Activated CD4-positive, alpha-beta T cell treated with anti-CD3 and anti-CD28 coated beads, Interleukin-2, amount 10 ng/mL, durations not matched to agents 24 days and 14 days (primary cell): ENCODE measurements around the gene KRT13. TPM values are rescaled to one million over a fixed set of nuclear protein-coding genes. Genes with fewer than 3 reads are reported as not detected.

ENCODE experiments used
- DNase-seq: peaks from one replicate; pipeline ENCODE4 v3.0.0; 2022
- H3K27ac Mint-ChIP-seq: one replicate; pipeline ENCODE4 v1.8.0; 2022; ENCODE audit warnings: mild to moderate bottlenecking, mixed read lengths
- H3K27me3 Mint-ChIP-seq: one replicate; pipeline ENCODE4 v1.8.0; 2022; ENCODE audit warnings: mixed read lengths
- H3K36me3 Mint-ChIP-seq: one replicate; pipeline ENCODE4 v1.8.0; 2022; ENCODE audit warnings: low read depth, mild to moderate bottlenecking, mixed read lengths
- H3K4me1 Mint-ChIP-seq: one replicate; pipeline ENCODE4 v1.8.0; 2021; ENCODE audit warnings: mixed read lengths
- H3K4me3 Mint-ChIP-seq: one replicate; pipeline ENCODE4 v1.8.0; 2022; ENCODE audit warnings: mild to moderate bottlenecking, moderate library complexity, mixed read lengths
- H3K9me3 Mint-ChIP-seq: one replicate; pipeline ENCODE4 v1.8.0; 2021; ENCODE audit warnings: mixed read lengths
- intact Hi-C: fragments of 100-400 bp; cut with micrococcal nuclease; formaldehyde crosslinking; loops from one replicate; pipeline ENCODE4 v1.15.1; 2023
- total RNA-seq: library from RNA; stranded (reverse); gene quantifications from 2 replicates; pipeline ENCODE4 v1.2.3, GENCODE V29; 2022

Gene KRT13
- total RNA-seq, 1 donor from 2014 or later, result not detected

DNA sequence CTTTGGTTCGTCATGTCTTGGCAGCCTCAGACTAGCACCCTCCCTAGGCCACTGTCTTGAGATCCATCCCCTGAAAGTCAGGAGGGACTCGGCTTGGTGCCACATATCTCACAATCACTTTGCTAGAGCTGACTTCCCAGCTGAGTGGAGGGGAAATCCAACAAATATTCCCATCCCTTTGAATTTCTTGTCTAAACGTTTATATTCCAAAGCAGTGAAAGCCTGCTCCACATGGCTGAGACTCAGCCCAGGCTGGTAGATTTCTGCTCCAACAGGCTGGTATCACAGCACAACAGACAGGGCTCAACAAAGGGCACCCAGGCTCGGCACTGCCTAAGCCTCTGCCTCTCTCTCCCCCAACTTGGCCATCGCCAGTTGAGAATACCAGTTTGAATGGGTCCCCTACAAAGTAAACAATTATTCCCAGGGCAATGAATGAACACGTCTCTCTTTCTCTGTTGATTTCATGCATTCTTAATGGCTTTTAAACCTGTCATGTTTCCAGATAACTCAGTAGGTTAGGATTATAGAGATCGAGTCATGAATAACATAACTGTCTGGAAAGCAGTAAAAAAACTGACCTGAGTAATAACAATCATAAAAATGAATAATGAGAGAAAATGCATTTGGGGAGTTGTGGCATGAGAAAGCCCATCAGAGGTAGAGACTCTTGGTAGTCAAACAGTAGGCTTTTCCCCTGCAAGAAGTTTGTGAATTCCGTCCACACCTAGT lies 1.0 kb downstream of the KRT13 start:
- Mint-ChIP-seq H3K4me1 (peaks cover 5% of the 10 kb centered on the region), H3K36me3 (no peaks in the 10 kb centered on the region), H3K4me3 (no peak overlapping the region), H3K9me3 (no peaks in the 10 kb centered on the region), H3K27me3 (no peaks in the 10 kb centered on the region), H3K27ac (no peak overlapping the region)
- intact Hi-C loops, result no loop called here
- no peak for DNase-seq

- Mint-ChIP-seq H3K36me3 (no peaks in the 10 kb centered on the region), H3K4me1 (peaks cover 6% of the 10 kb centered on the region), H3K4me3 (no peak overlapping the region), H3K27me3 (no peaks in the 10 kb centered on the region), H3K27ac (no peak overlapping the region), H3K9me3 (no peaks in the 10 kb centered on the region)
- no peak for DNase-seq
- intact Hi-C loops, result no loop called here
These were observed 2.2 kb downstream of the KRT13 start for GRCh38 chr17:41503202-41503601.

DNA sequence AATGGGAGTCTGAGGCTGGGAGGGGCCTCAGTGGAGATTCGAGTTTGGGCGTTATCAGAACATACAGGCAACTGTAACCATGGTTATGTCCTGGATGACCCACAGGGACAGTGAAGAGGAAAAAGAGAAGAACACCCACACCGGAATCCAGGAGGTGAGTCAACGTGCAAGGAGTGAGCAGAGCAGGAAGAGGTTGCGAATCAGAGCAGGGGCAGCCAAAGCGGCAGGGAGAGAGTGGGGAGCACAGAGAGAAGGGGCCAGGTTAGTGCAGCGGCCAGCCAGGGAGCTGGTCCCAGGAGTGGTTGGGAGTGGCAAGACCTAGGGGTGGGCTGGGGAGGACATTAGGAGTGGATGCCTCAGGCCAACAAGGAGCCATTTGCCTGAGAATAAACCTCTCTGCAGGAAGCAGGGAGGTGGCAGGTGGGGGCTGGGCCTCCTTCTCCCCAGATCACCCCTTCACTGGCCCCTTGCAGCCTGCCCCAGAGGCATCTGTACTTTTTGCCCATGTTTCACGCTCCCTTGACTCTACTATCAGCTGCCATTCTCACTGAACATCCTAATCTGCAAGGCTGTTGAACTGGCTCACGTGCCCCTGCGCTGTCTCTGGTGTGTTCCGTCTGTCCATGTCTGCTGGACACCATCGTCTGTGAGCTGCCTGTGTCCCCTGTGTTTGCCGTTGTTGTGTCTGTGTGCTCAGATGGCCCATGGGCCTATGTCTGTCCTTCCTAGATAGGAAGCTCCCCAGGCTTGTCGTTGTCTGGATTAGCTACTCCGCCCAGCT lies 5.1 kb downstream of the KRT13 start:
- H3K27me3 Mint-ChIP-seq, result no peaks in the 10 kb centered on the region
- H3K36me3 Mint-ChIP-seq, result no peaks in the 10 kb centered on the region
- intact Hi-C loops, result no loop called here
- H3K9me3 Mint-ChIP-seq, result no peaks in the 10 kb centered on the region
- no peak for DNase-seq
- no peak overlapping the region for H3K4me3 Mint-ChIP-seq
- no peak overlapping the region for H3K27ac Mint-ChIP-seq
- H3K4me1 Mint-ChIP-seq, result peaks cover 13% of the 10 kb centered on the region

GRCh38 chr17:41499714-41500113 lies 5.7 kb downstream of the KRT13 start:
- Mint-ChIP-seq H3K9me3 (no peaks in the 10 kb centered on the region), H3K27ac (no peak overlapping the region), H3K36me3 (no peaks in the 10 kb centered on the region), H3K4me1 (peaks cover 13% of the 10 kb centered on the region), H3K4me3 (no peak overlapping the region), H3K27me3 (no peaks in the 10 kb centered on the region)
- no peak for DNase-seq
- intact Hi-C loops, result no loop called here

DNA sequence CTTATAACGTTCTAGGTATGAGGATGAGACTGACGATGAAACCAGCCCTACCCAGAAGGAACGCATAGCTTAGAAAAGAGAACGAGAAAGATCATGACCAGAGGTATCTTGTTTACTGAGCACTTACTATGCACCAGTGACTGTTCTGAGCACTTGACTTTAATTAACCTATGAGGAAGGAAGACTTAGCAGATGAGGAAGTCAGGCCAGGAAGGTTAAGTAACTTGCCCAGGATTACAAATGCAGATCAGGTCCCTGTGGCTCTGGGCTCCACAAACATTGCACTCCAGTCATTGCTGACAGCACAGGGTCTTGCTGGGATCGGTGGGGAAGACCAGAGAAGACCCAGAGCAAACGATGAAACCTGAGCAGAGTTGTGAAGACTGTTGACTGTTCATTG lies 7.1 kb downstream of the KRT13 start:
- no peaks in the 10 kb centered on the region for H3K9me3 Mint-ChIP-seq
- intact Hi-C loops, result no loop called here

GRCh38 chr17:41496803-41497484 lies 8.5 kb downstream of the KRT13 start:
- peak overlapping the region; percentile 17 for H3K4me3 Mint-ChIP-seq
- H3K36me3 Mint-ChIP-seq, result no peaks in the 10 kb centered on the region
- H3K27me3 Mint-ChIP-seq, result peaks cover 4% of the 10 kb centered on the region
- no peaks in the 10 kb centered on the region for H3K9me3 Mint-ChIP-seq
- H3K27ac Mint-ChIP-seq, result peak overlapping the region; percentile 30
- peak; percentile 91 for DNase-seq
- H3K4me1 Mint-ChIP-seq, result peaks cover 13% of the 10 kb centered on the region
- intact Hi-C loops, result loop anchor here (2.0 kb wide), 2 partner anchors 588 to 694 kb away; no protein-coding TSS in a partner anchor

More for the DNA sequence above, 7.1 kb downstream of the KRT13 start:
- Mint-ChIP-seq H3K27ac (no peak overlapping the region), H3K27me3 (peaks cover 3% of the 10 kb centered on the region), H3K4me3 (no peak overlapping the region), H3K36me3 (no peaks in the 10 kb centered on the region), H3K4me1 (peaks cover 13% of the 10 kb centered on the region)
- no peak for DNase-seq

- H3K4me3 Mint-ChIP-seq, result no peak overlapping the region
These were observed 10.9 kb downstream of the KRT13 start for GRCh38 chr17:41494524-41494923.

DNA sequence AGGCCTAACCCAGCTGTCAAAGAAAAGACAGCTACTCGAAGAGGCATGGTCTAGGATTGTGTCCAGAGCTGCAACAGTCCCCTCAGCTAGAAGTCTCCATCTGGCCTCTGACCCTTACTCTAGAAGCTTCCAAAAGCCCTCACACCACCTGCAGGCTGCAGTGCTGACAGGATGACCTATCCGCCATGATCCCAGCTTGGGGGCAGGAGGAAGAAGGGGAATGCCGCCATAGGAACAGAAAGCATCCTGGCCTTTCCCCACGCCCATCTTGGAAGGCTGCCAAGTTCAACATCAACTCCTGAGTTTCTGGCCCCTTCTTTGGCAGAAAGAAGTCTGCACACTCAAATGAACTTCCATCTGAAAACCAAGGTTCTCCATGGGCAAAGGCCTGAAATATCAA lies 12.6 kb downstream of the KRT13 start:
- intact Hi-C loops, result no loop called here
- Mint-ChIP-seq H3K9me3 (no peaks in the 10 kb centered on the region), H3K27me3 (peaks cover 4% of the 10 kb centered on the region), H3K4me3 (no peak overlapping the region), H3K4me1 (peaks cover 6% of the 10 kb centered on the region), H3K36me3 (no peaks in the 10 kb centered on the region), H3K27ac (no peak overlapping the region)
- DNase-seq, result no peak

More at GRCh38 chr17:41494524-41494923, 10.9 kb downstream of the KRT13 start:
- no peak for DNase-seq
- Mint-ChIP-seq H3K9me3 (no peaks in the 10 kb centered on the region), H3K36me3 (no peaks in the 10 kb centered on the region), H3K27me3 (peaks cover 4% of the 10 kb centered on the region), H3K27ac (no peak overlapping the region), H3K4me1 (peaks cover 9% of the 10 kb centered on the region)
- intact Hi-C loops, result no loop called here

DNA sequence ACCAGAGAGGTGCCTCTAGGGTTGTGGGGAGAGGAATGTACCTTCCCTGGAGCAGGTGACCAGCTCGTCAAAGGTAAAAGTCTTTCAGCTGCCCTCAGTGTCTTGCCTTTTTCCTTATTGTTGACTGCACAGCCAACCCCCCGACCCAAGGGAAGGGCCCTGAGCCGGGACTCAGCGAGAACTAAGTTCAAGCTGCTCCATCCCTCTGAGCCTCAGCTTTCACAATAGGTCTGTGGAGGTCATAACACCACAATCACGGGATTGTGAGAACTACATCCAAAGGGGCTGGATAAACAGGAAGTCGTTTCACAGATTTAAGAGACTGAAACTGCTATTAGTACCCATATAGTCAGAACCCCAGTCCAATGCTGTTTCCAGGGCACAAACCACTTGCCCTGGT lies 13.1 kb downstream of the KRT13 start:
- H3K27ac Mint-ChIP-seq, result no peak overlapping the region
- no peak for DNase-seq
- intact Hi-C loops, result no loop called here
- H3K36me3 Mint-ChIP-seq, result no peaks in the 10 kb centered on the region
- H3K9me3 Mint-ChIP-seq, result no peaks in the 10 kb centered on the region
- no peak overlapping the region for H3K4me3 Mint-ChIP-seq
- H3K27me3 Mint-ChIP-seq, result peaks cover 4% of the 10 kb centered on the region
- H3K4me1 Mint-ChIP-seq, result peaks cover 6% of the 10 kb centered on the region

GRCh38 chr17:41491476-41491875 lies 13.9 kb downstream of the KRT13 start:
- intact Hi-C loops, result no loop called here
- DNase-seq, result no peak
- H3K36me3 Mint-ChIP-seq, result no peaks in the 10 kb centered on the region

DNA sequence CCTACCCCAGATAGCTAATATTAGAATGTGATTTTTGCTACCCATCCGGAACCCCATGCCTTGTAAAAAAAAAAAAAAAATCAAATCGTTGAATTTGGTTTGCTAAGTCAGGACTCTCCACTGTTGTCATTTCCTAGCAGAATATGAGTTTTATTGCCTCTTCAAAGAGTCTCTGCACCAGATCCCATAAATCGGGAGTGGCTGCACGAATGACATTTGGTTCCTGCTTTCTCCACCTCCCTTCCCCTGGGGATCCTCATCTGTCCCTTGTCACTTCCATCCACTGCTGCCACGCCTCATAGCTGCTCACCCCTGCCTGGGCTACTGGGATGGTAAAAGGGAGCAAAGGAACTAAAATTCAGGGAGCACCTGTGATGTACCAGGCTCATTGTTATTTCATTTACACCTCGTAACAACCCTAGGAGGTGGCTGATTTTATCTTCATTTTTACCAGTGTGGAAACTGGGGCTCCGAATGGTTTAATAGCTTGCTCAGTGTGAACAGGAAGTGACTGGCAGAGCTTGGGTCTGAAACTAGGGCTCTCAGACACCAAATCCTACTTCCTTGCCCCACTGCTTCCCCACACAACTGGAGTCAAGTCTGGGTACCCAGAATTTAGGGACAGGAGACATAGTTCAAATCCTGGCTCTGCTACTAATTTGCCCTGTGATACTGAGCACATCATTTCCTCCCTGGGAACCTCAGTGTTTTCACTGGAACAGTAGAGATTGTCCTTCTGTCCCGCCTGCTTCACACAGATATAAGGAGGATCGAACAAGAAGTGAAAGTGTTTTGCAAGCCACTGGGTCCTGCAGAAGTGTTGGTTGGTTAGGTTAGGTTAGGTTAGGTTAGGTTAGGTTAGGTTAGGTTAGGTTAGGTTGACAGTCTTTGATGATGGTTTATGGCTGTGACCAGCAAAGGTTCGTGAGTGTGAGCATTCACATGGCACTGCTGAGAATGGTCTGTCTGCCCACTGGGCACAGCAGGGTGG lies 15.1 kb downstream of the KRT13 start:
- Mint-ChIP-seq H3K27ac (no peak overlapping the region), H3K4me3 (no peak overlapping the region), H3K27me3 (peaks cover 4% of the 10 kb centered on the region), H3K4me1 (no peaks in the 10 kb centered on the region), H3K36me3 (no peaks in the 10 kb centered on the region), H3K9me3 (no peaks in the 10 kb centered on the region)
- no peak for DNase-seq
- intact Hi-C loops, result loop anchor here (5.0 kb wide), 2 partner anchors 157 to 172 kb away; no protein-coding TSS in a partner anchor

More at GRCh38 chr17:41491476-41491875, 13.9 kb downstream of the KRT13 start:
- Mint-ChIP-seq H3K27ac (no peak overlapping the region), H3K9me3 (no peaks in the 10 kb centered on the region), H3K27me3 (peaks cover 4% of the 10 kb centered on the region), H3K4me3 (no peak overlapping the region), H3K4me1 (peaks cover 2% of the 10 kb centered on the region)

- DNase-seq, result no peak
- Mint-ChIP-seq H3K9me3 (no peaks in the 10 kb centered on the region), H3K36me3 (no peaks in the 10 kb centered on the region), H3K4me3 (no peak within 1 kb of the TSS), H3K27me3 (peaks cover 4% of the 10 kb centered on the region), H3K4me1 (no peaks in the 10 kb centered on the region), H3K27ac (no peak within 1 kb of the TSS)
- intact Hi-C loops, result loop anchor here (5.0 kb wide), 2 partner anchors 158 to 173 kb away; no protein-coding TSS in a partner anchor
These were observed 15.9 kb downstream of the KRT13 start, which contains the start of gene KRT36 for GRCh38 chr17:41489531-41489930. Gene KRT36 (minus strand): TSS chr17:41489910. CDS start chr17:41489864, 46 bp downstream.
